GM12892 (cell line): ENCODE results near the gene ROBO3.

Experiments used
- POLR2A ChIP-seq: IDR thresholded peaks from 2 replicates; pipeline ENCODE4 v1.6.1; 2011; ENCODE audit warnings: low read depth, low read length, control low read depth
- POLR2AphosphoS5 ChIP-seq: IDR thresholded peaks from 2 replicates; pipeline ENCODE4 v1.6.1; 2011; ENCODE audit warnings: low read depth, low read length, control low read depth
- TAF1 ChIP-seq: IDR thresholded peaks from 2 replicates; pipeline ENCODE4 v1.6.1; 2011; ENCODE audit warnings: low read depth, mild to moderate bottlenecking, control low read depth, low read length, borderline replicate concordance

- TF ChIP-seq POLR2A (no peak), POLR2AphosphoS5 (no peak), TAF1 (no peak)
Observed at GRCh38 chr11:124897674-124898262, 32.5 kb downstream of the ROBO3 start, which contains the start of gene ROBO4.
